GM18505 (cell line): ENCODE results near the gene EEFSEC.

Source experiments
- ATAC-seq: cut with Tn5 transposase; IDR thresholded peaks from one replicate; pipeline ENCODE4 v1.9.1; 2021; ENCODE audit not compliant: unreplicated experiment
- POLR2A ChIP-seq: IDR thresholded peaks from 4 replicates; pipeline ENCODE4 v1.6.1; 2011; ENCODE audit warnings: borderline replicate concordance; ENCODE audit not compliant: insufficient read depth, insufficient read length; ENCODE audit errors: extremely low read depth

EEFSEC gene

GRCh38 chr3:128239304-128239703 is 86.0 kb downstream of the EEFSEC start:
- no peak for ATAC-seq
- TF ChIP-seq POLR2A: no peak

GRCh38 chr3:128240232-128240631 is 87.0 kb downstream of the EEFSEC start:
- ATAC-seq: no peak
- no peak for TF ChIP-seq POLR2A

GRCh38 chr3:128241741-128242140 is 88.5 kb downstream of the EEFSEC start:
- no peak for TF ChIP-seq POLR2A
- ATAC-seq: no peak

GRCh38 chr3:128242818-128243601 is 89.7 kb downstream of the EEFSEC start:
- no peak for ATAC-seq
- no peak for TF ChIP-seq POLR2A

GRCh38 chr3:128243602-128244504 is 90.6 kb downstream of the EEFSEC start:
- no peak for ATAC-seq
- no peak for TF ChIP-seq POLR2A

- no peak for TF ChIP-seq POLR2A
- no peak for ATAC-seq
Measured at GRCh38 chr3:128245460-128245859, 92.2 kb downstream of the EEFSEC start.

- ATAC-seq: no peak
Measured at GRCh38 chr3:128247666-128248409, 94.6 kb downstream of the EEFSEC start.

GRCh38 chr3:128252083-128252482 is 98.8 kb downstream of the EEFSEC start:
- ATAC-seq: no peak
- TF ChIP-seq POLR2A: no peak

More at GRCh38 chr3:128247666-128248409, 94.6 kb downstream of the EEFSEC start:
- TF ChIP-seq POLR2A: no peak

GRCh38 chr3:128253150-128253549 is 99.9 kb downstream of the EEFSEC start:
- no peak for TF ChIP-seq POLR2A
- ATAC-seq: no peak

GRCh38 chr3:128254066-128254590 is 100.8 kb downstream of the EEFSEC start:
- TF ChIP-seq POLR2A: no peak
- ATAC-seq: no peak

GRCh38 chr3:128254967-128255366 is 101.7 kb downstream of the EEFSEC start:
- TF ChIP-seq POLR2A: no peak
- no peak for ATAC-seq

GRCh38 chr3:128256131-128256530 is 102.8 kb downstream of the EEFSEC start:
- no peak for TF ChIP-seq POLR2A
- no peak for ATAC-seq

GRCh38 chr3:128257632-128258031 is 104.4 kb downstream of the EEFSEC start:
- TF ChIP-seq POLR2A: no peak
- ATAC-seq: no peak
